GM23338 (cell line): ENCODE results near the gene HCRTR1. TPM values are rescaled to one million over a fixed set of nuclear protein-coding genes. Genes with fewer than 3 reads are reported as not detected.
A peak's percentile ranks its signal among the peaks of the same experiment; 100 is the strongest.

Experiments
- ATAC-seq: fragments of 200-7000 bp; cut with Tn5 transposase; 3 replicates; pipeline ENCODE4 v1.9.1; 2020
- DNase-seq: peaks from one replicate; pipeline ENCODE4 v3.0.0-alpha.2; 2015; ENCODE audit warnings: low spot score
- H2AFZ ChIP-seq: fragments of 200-600 bp; sonication (generic); 2 replicates; pipeline ENCODE4 v1.8.0; 2016; ENCODE audit warnings: antibody characterized with exemption, mild to moderate bottlenecking, moderate library complexity
- H3F3A ChIP-seq: fragments of 200-600 bp; sonication (generic); replicated peaks from 2 replicates; pipeline ENCODE4 v1.8.0; 2017; ENCODE audit warnings: antibody characterized with exemption, mixed run types, low read depth
- H3K27ac ChIP-seq: fragments of 200-600 bp; sonication (generic); 2 replicates; pipeline ENCODE4 v1.6.1; 2016; ENCODE audit warnings: low read depth
- H3K27me3 ChIP-seq: fragments of 200-600 bp; sonication (generic); 2 replicates; pipeline ENCODE4 v1.8.0; 2016; ENCODE audit warnings: mild to moderate bottlenecking, mixed run types, moderate library complexity; ENCODE audit not compliant: insufficient read depth
- H3K36me3 ChIP-seq: fragments of 200-600 bp; sonication (generic); 2 replicates; pipeline ENCODE4 v1.8.0; 2016; ENCODE audit warnings: mild to moderate bottlenecking; ENCODE audit not compliant: insufficient read depth
- H3K4me1 ChIP-seq: fragments of 200-600 bp; sonication (generic); 2 replicates; pipeline ENCODE4 v1.8.0; 2016; ENCODE audit warnings: mild to moderate bottlenecking, moderate library complexity; ENCODE audit not compliant: insufficient read depth
- H3K4me2 ChIP-seq: fragments of 200-600 bp; sonication (generic); 2 replicates; pipeline ENCODE4 v1.7.1; 2017; ENCODE audit warnings: mixed run types
- H3K4me3 ChIP-seq: fragments of 200-600 bp; sonication (generic); 2 replicates; pipeline ENCODE4 v1.6.1; 2016; ENCODE audit warnings: mixed run types
- H3K79me2 ChIP-seq: fragments of 200-600 bp; sonication (generic); replicated peaks from 2 replicates; pipeline ENCODE4 v1.8.0; 2017; ENCODE audit warnings: mild to moderate bottlenecking; ENCODE audit not compliant: insufficient read depth
- H3K9me2 ChIP-seq: fragments of 200-600 bp; sonication (generic); 2 replicates; pipeline ENCODE4 v1.8.0; 2017; ENCODE audit not compliant: insufficient read depth
- H4K20me1 ChIP-seq: fragments of 200-600 bp; sonication (generic); replicated peaks from 2 replicates; pipeline ENCODE4 v1.8.0; 2017; ENCODE audit warnings: mild to moderate bottlenecking; ENCODE audit not compliant: insufficient read depth
- H3K27ac Mint-ChIP-seq: 2 replicates; pipeline ENCODE4 v1.8.0; 2020; ENCODE audit warnings: inconsistent platforms, mild to moderate bottlenecking, moderate library complexity, mixed read lengths
- H3K27me3 Mint-ChIP-seq: 3 replicates; pipeline ENCODE4 v1.8.0; 2022; ENCODE audit warnings: low read depth, mild to moderate bottlenecking, moderate library complexity, mixed read lengths, inconsistent platforms; ENCODE audit not compliant: insufficient read depth, poor library complexity
- H3K36me3 Mint-ChIP-seq: 3 replicates; pipeline ENCODE4 v1.8.0; 2021; ENCODE audit warnings: low read depth, mild to moderate bottlenecking, inconsistent platforms, moderate library complexity, mixed read lengths
- H3K4me1 Mint-ChIP-seq: 3 replicates; pipeline ENCODE4 v1.8.0; 2020; ENCODE audit warnings: mild to moderate bottlenecking, inconsistent platforms, mixed read lengths
- H3K4me3 Mint-ChIP-seq: 3 replicates; pipeline ENCODE4 v1.8.0; 2021; ENCODE audit warnings: moderate library complexity, mild to moderate bottlenecking, inconsistent platforms, mixed read lengths
- H3K9me3 Mint-ChIP-seq: 3 replicates; pipeline ENCODE4 v1.8.0; 2020; ENCODE audit warnings: moderate library complexity, mild to moderate bottlenecking, inconsistent platforms, mixed read lengths
- CREB1 ChIP-seq: fragments of 250-450 bp; sonication (Bioruptor Pico); IDR thresholded peaks from 2 replicates; pipeline ENCODE4 v1.5.0; 2020; ENCODE audit warnings: low read depth, mild to moderate bottlenecking, moderate library complexity
- CTCF ChIP-seq, 2 experiments: fragments of 200-600 bp in 1 of 2; sonication (generic) in 1 of 2; conservative IDR thresholded peaks; 2 replicates each; pipeline versions ENCODE4 v1.5.1 to v1.6.1; 2016 to 2017; ENCODE audit warnings: antibody characterized with exemption in 2 of 2, low read depth in 2 of 2, mild to moderate bottlenecking in 2 of 2, moderate library complexity in 1 of 2
- EZH2 ChIP-seq: fragments of 200-600 bp; sonication (generic); IDR thresholded peaks from one replicate; pipeline ENCODE4 v1.8.0; 2017; ENCODE audit warnings: antibody characterized with exemption, mild to moderate bottlenecking, low read depth; ENCODE audit not compliant: unreplicated experiment
- EZH2phosphoT487 ChIP-seq: fragments of 200-600 bp; sonication (generic); IDR thresholded peaks from one replicate; pipeline ENCODE4 v1.8.1; 2018; ENCODE audit warnings: antibody characterized with exemption; ENCODE audit not compliant: unreplicated experiment
- JUNB ChIP-seq: IDR thresholded peaks from one replicate; pipeline ENCODE4 v1.6.1; 2016; ENCODE audit warnings: antibody characterized with exemption; ENCODE audit not compliant: unreplicated experiment
- POLR2AphosphoS5 ChIP-seq: IDR thresholded peaks from 2 replicates; pipeline ENCODE4 v1.6.1; 2016; ENCODE audit warnings: antibody characterized with exemption, low read depth
- ZNF114 ChIP-seq: fragments of 250-450 bp; sonication (Bioruptor Pico); IDR thresholded peaks from 2 replicates; pipeline ENCODE4 v1.5.0; 2020; ENCODE audit warnings: mild to moderate bottlenecking, moderate library complexity
- ZNF462 ChIP-seq: fragments of 250-450 bp; sonication (Bioruptor Pico); IDR thresholded peaks from 2 replicates; pipeline ENCODE4 v1.5.0; 2020; ENCODE audit warnings: mild to moderate bottlenecking, moderate library complexity
- polyA plus RNA-seq: library from polyadenylated mRNA; unstranded; fragments of >200 nt; fragmentation: Nextera tagmentation; extraction: Ambion mirVana; gene quantifications from 2 replicates; pipeline ENCODE4 v1.2.1, GENCODE V29; 2016
- total RNA-seq: library from RNA; depleted of rRNA; stranded (reverse); fragments of >200 nt; shearing (Covaris generic); gene quantifications from 2 replicates; pipeline ENCODE4 v1.2.3, GENCODE V29; 2014
- TF ChIP-seq, protein P1 (sequence below): IDR thresholded peaks from one replicate; pipeline ENCODE4 v1.6.1; 2018; ENCODE audit warnings: antibody characterized with exemption; ENCODE audit not compliant: unreplicated experiment

HCRTR1 gene
- total and polyA plus RNA-seq, 2 experiments from 2014 or later = 0.15 to 1.0 TPM

GRCh38 chr1:31577515-31578192 is 39.8 kb upstream of the HCRTR1 start:
- Histone ChIP-seq H4K20me1 (no peaks in the 10 kb centered on the region), H2AFZ (no peak overlapping the region), H3K27me3 (no peaks in the 10 kb centered on the region), H3F3A (peaks cover 5% of the 10 kb centered on the region), H3K4me1 (peaks cover 42% of the 10 kb centered on the region), H3K9me2 (no peaks in the 10 kb centered on the region), H3K4me2 (no peak overlapping the region), H3K27ac (no peak overlapping the region), H3K4me3 (no peak overlapping the region), H3K36me3 (no peaks in the 10 kb centered on the region), H3K79me2 (no peaks in the 10 kb centered on the region)
- Mint-ChIP-seq H3K27me3 (peaks cover 14% of the 10 kb centered on the region), H3K36me3 (no peaks in the 10 kb centered on the region), H3K4me3 (no peak overlapping the region), H3K4me1 (peaks cover 41% of the 10 kb centered on the region), H3K9me3 (no peaks in the 10 kb centered on the region), H3K27ac (no peak overlapping the region)
- DNase-seq (peak; percentile 65), ATAC-seq (no peak)
- TF ChIP-seq POLR2AphosphoS5 (no peak), CREB1 (CRISPR knock-in tag) (no peak), JUNB (no peak), EZH2 (no peak), ZNF114 (CRISPR knock-in tag) (no peak)
- TF ChIP-seq, protein P1, sequence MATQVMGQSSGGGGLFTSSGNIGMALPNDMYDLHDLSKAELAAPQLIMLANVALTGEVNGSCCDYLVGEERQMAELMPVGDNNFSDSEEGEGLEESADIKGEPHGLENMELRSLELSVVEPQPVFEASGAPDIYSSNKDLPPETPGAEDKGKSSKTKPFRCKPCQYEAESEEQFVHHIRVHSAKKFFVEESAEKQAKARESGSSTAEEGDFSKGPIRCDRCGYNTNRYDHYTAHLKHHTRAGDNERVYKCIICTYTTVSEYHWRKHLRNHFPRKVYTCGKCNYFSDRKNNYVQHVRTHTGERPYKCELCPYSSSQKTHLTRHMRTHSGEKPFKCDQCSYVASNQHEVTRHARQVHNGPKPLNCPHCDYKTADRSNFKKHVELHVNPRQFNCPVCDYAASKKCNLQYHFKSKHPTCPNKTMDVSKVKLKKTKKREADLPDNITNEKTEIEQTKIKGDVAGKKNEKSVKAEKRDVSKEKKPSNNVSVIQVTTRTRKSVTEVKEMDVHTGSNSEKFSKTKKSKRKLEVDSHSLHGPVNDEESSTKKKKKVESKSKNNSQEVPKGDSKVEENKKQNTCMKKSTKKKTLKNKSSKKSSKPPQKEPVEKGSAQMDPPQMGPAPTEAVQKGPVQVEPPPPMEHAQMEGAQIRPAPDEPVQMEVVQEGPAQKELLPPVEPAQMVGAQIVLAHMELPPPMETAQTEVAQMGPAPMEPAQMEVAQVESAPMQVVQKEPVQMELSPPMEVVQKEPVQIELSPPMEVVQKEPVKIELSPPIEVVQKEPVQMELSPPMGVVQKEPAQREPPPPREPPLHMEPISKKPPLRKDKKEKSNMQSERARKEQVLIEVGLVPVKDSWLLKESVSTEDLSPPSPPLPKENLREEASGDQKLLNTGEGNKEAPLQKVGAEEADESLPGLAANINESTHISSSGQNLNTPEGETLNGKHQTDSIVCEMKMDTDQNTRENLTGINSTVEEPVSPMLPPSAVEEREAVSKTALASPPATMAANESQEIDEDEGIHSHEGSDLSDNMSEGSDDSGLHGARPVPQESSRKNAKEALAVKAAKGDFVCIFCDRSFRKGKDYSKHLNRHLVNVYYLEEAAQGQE = no peak

DNA sequence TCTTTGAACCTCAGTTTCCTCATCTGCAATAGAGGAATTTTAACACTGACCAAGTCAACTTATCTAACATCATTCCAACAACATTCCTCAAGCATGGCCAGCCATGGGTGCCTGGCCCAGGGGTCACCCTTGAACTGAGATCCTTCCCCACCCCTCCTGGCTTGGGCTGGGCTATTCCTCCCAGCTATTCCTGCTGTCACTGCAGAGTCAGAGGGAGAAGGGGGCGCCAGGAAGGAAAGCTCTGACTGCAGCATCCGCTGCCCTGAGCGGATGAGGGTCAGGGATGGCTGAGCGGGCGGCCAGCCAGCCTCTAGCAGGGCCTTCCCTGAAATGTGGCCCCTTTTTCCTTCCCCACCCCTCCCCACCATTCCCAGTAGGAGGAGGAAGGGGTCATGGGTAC is 38.1 kb upstream of the HCRTR1 start:
- H3K36me3 ChIP-seq = no peaks in the 10 kb centered on the region
- Mint-ChIP-seq H3K9me3 (no peaks in the 10 kb centered on the region), H3K4me3 (no peak overlapping the region), H3K4me1 (peaks cover 50% of the 10 kb centered on the region), H3K27ac (no peak overlapping the region), H3K27me3 (peaks cover 14% of the 10 kb centered on the region), H3K36me3 (no peaks in the 10 kb centered on the region)
- H3K27ac ChIP-seq = no peak overlapping the region
- H4K20me1 ChIP-seq = no peaks in the 10 kb centered on the region
- peak; percentile 3 for ATAC-seq
- peak overlapping the region; percentile 75 for H3K4me2 ChIP-seq
- H3K9me2 ChIP-seq = no peaks in the 10 kb centered on the region
- no peak for DNase-seq
- H3K4me1 ChIP-seq = peaks cover 46% of the 10 kb centered on the region
- H3K79me2 ChIP-seq = no peaks in the 10 kb centered on the region
- H2AFZ ChIP-seq = peak overlapping the region; percentile 91; the same call in 1 of the 2 replicates
- peaks cover 5% of the 10 kb centered on the region for H3F3A ChIP-seq
- no peaks in the 10 kb centered on the region for H3K27me3 ChIP-seq
- H3K4me3 ChIP-seq = peak overlapping the region; percentile 37; the same call in 1 of the 2 replicates
- TF ChIP-seq CTCF (conservative IDR thresholded peaks at IDR 0.05; ENCODE audit: low read depth in 2 of 2) = peak in 1 of 2 experiments; percentile 12; a peak in 1 of 4 replicates
- TF ChIP-seq CREB1 (CRISPR knock-in tag) = no peak
- no peak for TF ChIP-seq ZNF462
- TF ChIP-seq EZH2 = no peak
- no peak for TF ChIP-seq EZH2phosphoT487
- TF ChIP-seq POLR2AphosphoS5 = no peak
